Thyroid gland (tissue), 4 donors: Measurements from ENCODE around the gene B4GALT5.

Experiments used
- CTCF ChIP-seq, 6 experiments: fragments of 200-600 bp in 3 of 6; fragments of 450-650 bp in 3 of 6; sonication (generic) in 3 of 6; IDR thresholded peaks; one replicate each; pipeline ENCODE4 v1.5.1; 2016 to 2019; ENCODE audit warnings: antibody characterized with exemption in 6 of 6, mild to moderate bottlenecking in 2 of 6, inconsistent platforms in 1 of 6, moderate library complexity in 1 of 6
- POLR2A ChIP-seq, 2 donors: fragments of 450-650 bp; IDR thresholded peaks; one replicate each; pipeline ENCODE4 v1.6.1; 2017; ENCODE audit warnings: antibody characterized with exemption in 2 of 2, mild to moderate bottlenecking in 2 of 2, moderate library complexity in 1 of 2

GRCh38 chr20:49624317-49624716 is 89.4 kb downstream of the B4GALT5 start:
- TF ChIP-seq POLR2A (IDR thresholded peaks at IDR 0.05) = no peak
- no peak for TF ChIP-seq CTCF (IDR thresholded peaks at IDR 0.05)
